SK-N-SH (cell line): ENCODE results near the gene TSPAN10. TPM values are rescaled to one million over a fixed set of nuclear protein-coding genes. Genes with fewer than 3 reads are reported as not detected.

ENCODE experiments used
- CTCF ChIA-PET: fragments of 300-600, 350-600 bp; formaldehyde crosslinking; extraction: SDS; loops from one replicate; lab custom pipeline; 2021; lab: Yijun Ruan, JAX
- POLR2A ChIA-PET: fragments of 350-600 bp; sonication (Branson Sonifier 250); formaldehyde crosslinking; extraction: SDS; loops from one replicate; lab custom pipeline; 2020; ENCODE audit warnings: antibody characterized with exemption, inconsistent platforms; lab: Yijun Ruan, JAX
- DNase-seq: peaks from one replicate; pipeline ENCODE4 v3.0.0; 2012
- H2AFZ ChIP-seq: fragments of 200-600 bp; sonication (generic); 2 replicates; pipeline ENCODE4 v1.8.1; 2016; ENCODE audit warnings: antibody characterized with exemption, mild to moderate bottlenecking, low read depth
- H3F3A ChIP-seq: fragments of 200-600 bp; sonication (generic); replicated peaks from 2 replicates; pipeline ENCODE3; 2016; ENCODE audit warnings: antibody characterized with exemption, mild to moderate bottlenecking; ENCODE audit not compliant: insufficient read depth
- H3K27ac ChIP-seq, 2 experiments: fragments of 200-500 bp in 1 of 2; fragments of 200-600 bp in 1 of 2; sonication (Bioruptor generic) in 1 of 2; sonication (generic), shearing (Covaris generic) in 1 of 2; 2 replicates each; pipeline versions ENCODE4 v1.5.1 to v1.6.1; 2014 to 2016; ENCODE audit warnings: low read depth in 2 of 2, inconsistent platforms in 1 of 2, low read length in 1 of 2, mild to moderate bottlenecking in 1 of 2, mixed read lengths in 1 of 2
- H3K27me3 ChIP-seq: fragments of 200-600 bp; sonication (generic), shearing (Covaris generic); 2 replicates; pipeline ENCODE4 v1.6.1; 2016; ENCODE audit warnings: mixed run types; ENCODE audit not compliant: insufficient read depth
- H3K36me3 ChIP-seq, 2 experiments: fragments of 200-500 bp in 1 of 2; fragments of 200-600 bp in 1 of 2; sonication (Bioruptor generic) in 1 of 2; sonication (generic) in 1 of 2; replicated peaks in 1 of 2; 2 replicates each; pipeline versions ENCODE3 to v1.5.1; 2014 to 2016; ENCODE audit warnings: low read length in 1 of 2, mild to moderate bottlenecking in 1 of 2; ENCODE audit not compliant: insufficient read depth in 2 of 2, control insufficient read depth in 1 of 2
- H3K4me1 ChIP-seq, 2 experiments: fragments of 200-500 bp in 1 of 2; fragments of 200-600 bp in 1 of 2; sonication (Bioruptor generic) in 1 of 2; sonication (generic), shearing (Covaris generic) in 1 of 2; 2 replicates each; pipeline versions ENCODE4 v1.5.1 to v1.6.1; 2014 to 2016; ENCODE audit warnings: low read depth in 1 of 2, low read length in 1 of 2, mixed run types in 1 of 2; ENCODE audit not compliant: insufficient read depth in 2 of 2, control insufficient read depth in 1 of 2
- H3K4me2 ChIP-seq: fragments of 200-600 bp; sonication (generic), shearing (Covaris generic); 2 replicates; pipeline ENCODE4 v1.6.1; 2017; ENCODE audit warnings: mixed run types
- H3K4me3 ChIP-seq, 2 experiments: fragments of 200-500 bp in 1 of 2; fragments of 200-600 bp in 1 of 2; sonication (Bioruptor generic) in 1 of 2; sonication (generic), shearing (Covaris generic) in 1 of 2; 2 replicates each; pipeline versions ENCODE4 v1.5.1 to v1.8.1; 2014 to 2016; ENCODE audit warnings: low read depth in 2 of 2, inconsistent platforms in 1 of 2, low read length in 1 of 2, mild to moderate bottlenecking in 1 of 2, mixed read lengths in 1 of 2, moderate library complexity in 1 of 2
- H3K79me2 ChIP-seq: fragments of 200-600 bp; sonication (generic); 2 replicates; pipeline ENCODE4 v1.8.1; 2017; ENCODE audit warnings: mild to moderate bottlenecking; ENCODE audit not compliant: insufficient read depth
- H3K9ac ChIP-seq: fragments of 200-600 bp; sonication (generic); 2 replicates; pipeline ENCODE4 v1.6.1; 2017; ENCODE audit warnings: mixed run types
- H3K9me2 ChIP-seq: fragments of 200-600 bp; sonication (generic); 2 replicates; pipeline ENCODE4 v1.6.1; 2017; ENCODE audit warnings: mixed run types
- H3K9me3 ChIP-seq: fragments of 200-600 bp; sonication (generic); 2 replicates; pipeline ENCODE4 v1.6.1; 2017; ENCODE audit warnings: mixed run types, mild to moderate bottlenecking, moderate library complexity
- H4K20me1 ChIP-seq: fragments of 200-600 bp; sonication (generic); 2 replicates; pipeline ENCODE4 v1.6.1; 2017; ENCODE audit warnings: mild to moderate bottlenecking, mixed run types; ENCODE audit not compliant: insufficient read depth
- NFIC ChIP-seq: IDR thresholded peaks from 2 replicates; pipeline ENCODE4 v1.4.0; 2012; ENCODE audit warnings: borderline replicate concordance
- REST ChIP-seq: IDR thresholded peaks from 2 replicates; pipeline ENCODE4 v1.6.1; 2012; ENCODE audit warnings: mild to moderate bottlenecking, low read depth, low read length, moderate library complexity
- TCF12 ChIP-seq: IDR thresholded peaks from 2 replicates; pipeline ENCODE4 v1.4.0; 2012
- WGBS: methylation state at CpG from one replicate; pipeline ENCODE4 v1.1.6; 2017; ENCODE audit warnings: low lambda C conversion rate; 5-methylcytosine and 5-hydroxymethylcytosine counted together
- polyA plus RNA-seq, 3 experiments: library from polyadenylated mRNA; depleted of rRNA; stranded (reverse); fragments of >200 nt; gene quantifications; 2 replicates each; pipeline ENCODE4 v1.2.3, GENCODE V29; 2012

TSPAN10 gene
- polyA plus RNA-seq, 1 of the 3 experiments (the other 2 are of a cell fraction) = 6.0 TPM

- 88% methylated on average over 13 of the region's 15 CpGs for WGBS
- H3K4me2 ChIP-seq = no peak overlapping the region
- H3K9ac ChIP-seq = no peak overlapping the region
- CTCF ChIA-PET = no interaction called here
- no peak overlapping the region for H3K4me3 ChIP-seq
- no peaks in the 10 kb centered on the region for H3K79me2 ChIP-seq
- H3K36me3 ChIP-seq = no peaks in the 10 kb centered on the region
- POLR2A ChIA-PET = no interaction called here
- no peak for DNase-seq
- H3K4me1 ChIP-seq = peaks cover 0 to 5% of the 10 kb centered on the region in 2 experiments; a peak in 3 of 4 replicates
- no peak overlapping the region for H3K27ac ChIP-seq
- H3K27me3 ChIP-seq = no peaks in the 10 kb centered on the region; the same call in 1 of the 2 replicates
- no peak overlapping the region for H2AFZ ChIP-seq
- H4K20me1 ChIP-seq = no peaks in the 10 kb centered on the region
- H3F3A ChIP-seq = peaks cover 3% of the 10 kb centered on the region
- H3K9me3 ChIP-seq = peaks cover 3% of the 10 kb centered on the region; the same call in 1 of the 2 replicates
- TF ChIP-seq REST (no peak), NFIC (no peak)
- H3K9me2 ChIP-seq = no peaks in the 10 kb centered on the region
Measured at GRCh38 chr17:81644496-81644895, 7.5 kb downstream of the TSPAN10 start.

GRCh38 chr17:81644976-81645952, 8.3 kb downstream of the TSPAN10 start:
- Histone ChIP-seq H4K20me1 (no peaks in the 10 kb centered on the region), H3K9me3 (peaks cover 3% of the 10 kb centered on the region; the same call in 1 of the 2 replicates), H3K4me1 (peaks cover 0 to 5% of the 10 kb centered on the region in 2 experiments; a peak in 3 of 4 replicates), H3K27me3 (no peaks in the 10 kb centered on the region; the same call in 1 of the 2 replicates), H3K79me2 (no peaks in the 10 kb centered on the region), H3K36me3 (no peaks in the 10 kb centered on the region), H3K9ac (no peak overlapping the region), H3K4me3 (no peak overlapping the region), H3K9me2 (no peaks in the 10 kb centered on the region), H2AFZ (no peak overlapping the region), H3K4me2 (no peak overlapping the region), H3K27ac (no peak overlapping the region), H3F3A (peaks cover 3% of the 10 kb centered on the region)
- no peak for DNase-seq
- POLR2A ChIA-PET = interaction anchor here (0.6 kb wide), 1 partner anchor 66 kb away, joined by 4 read pairs; no protein-coding TSS in a partner anchor
- CTCF ChIA-PET = no interaction called here
- no peak for TF ChIP-seq TCF12
- WGBS = 90% methylated on average over 21 of the region's 29 CpGs
